AG20443 (cell line): ENCODE results near the gene SPINDOC.
A peak's percentile ranks its signal among the peaks of the same experiment; 100 is the strongest.
"Not testable (repeated sequence)": the region's sequence is repeated elsewhere in the genome, so short reads cannot be mapped to it uniquely, and the experiment has no call there.

Experiments
- DNase-seq: peaks from one replicate; pipeline ENCODE4 v3.0.0; 2012; ENCODE audit warnings: low spot score, mixed read lengths

SPINDOC gene

DNA sequence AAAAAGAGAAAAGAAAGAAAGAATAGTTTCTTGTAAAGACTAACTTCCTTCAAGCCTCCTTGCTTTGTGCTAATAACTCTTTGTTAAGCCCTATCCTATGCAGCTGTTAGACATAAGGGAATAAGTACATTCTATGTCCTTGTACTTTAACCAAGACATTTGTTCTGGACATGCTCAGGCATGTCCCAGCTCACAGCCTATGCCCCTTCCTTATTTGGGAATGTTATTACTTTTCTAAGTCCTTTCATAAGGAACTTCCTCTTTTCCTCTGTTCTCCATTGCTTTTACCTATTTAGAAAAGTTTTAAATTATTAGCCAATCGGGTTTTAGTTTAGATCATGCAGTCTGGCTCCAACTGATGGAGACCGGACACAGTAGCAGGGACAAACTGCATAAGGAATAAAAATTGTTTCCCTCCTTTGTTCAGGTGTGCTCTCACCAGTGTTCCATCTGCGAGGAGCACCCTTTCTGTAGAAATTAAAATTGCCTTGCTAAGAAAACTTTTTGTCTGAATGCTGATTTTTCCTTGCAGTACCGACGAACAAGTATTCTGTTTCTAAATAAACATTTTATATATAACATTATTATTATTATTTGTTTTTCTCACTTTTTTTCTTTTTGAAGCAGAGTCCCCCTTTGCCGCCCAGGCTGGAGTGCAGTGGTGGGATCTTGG is 21.6 kb upstream of the SPINDOC start:
- DNase-seq = no peak

DNA sequence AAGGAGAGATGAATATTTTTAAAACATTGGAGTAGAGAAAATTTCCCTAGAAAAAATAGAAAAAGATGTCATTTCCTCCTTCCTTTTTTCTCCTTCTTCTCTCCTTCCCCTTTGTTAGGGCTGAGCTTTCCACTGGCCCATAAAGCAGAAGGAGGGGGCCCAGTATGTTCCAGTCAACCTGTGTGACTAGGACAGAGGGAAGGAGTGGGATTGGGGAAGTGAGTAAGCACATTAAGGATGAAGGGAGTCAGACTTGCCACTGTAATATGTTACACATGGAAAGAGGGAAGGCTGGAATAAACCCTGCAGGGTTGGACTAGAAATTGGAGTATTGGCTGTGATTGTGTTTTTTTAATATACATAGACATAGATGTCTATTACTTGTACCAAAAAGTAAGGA is 20.1 kb upstream of the SPINDOC start:
- no peak for DNase-seq

DNA sequence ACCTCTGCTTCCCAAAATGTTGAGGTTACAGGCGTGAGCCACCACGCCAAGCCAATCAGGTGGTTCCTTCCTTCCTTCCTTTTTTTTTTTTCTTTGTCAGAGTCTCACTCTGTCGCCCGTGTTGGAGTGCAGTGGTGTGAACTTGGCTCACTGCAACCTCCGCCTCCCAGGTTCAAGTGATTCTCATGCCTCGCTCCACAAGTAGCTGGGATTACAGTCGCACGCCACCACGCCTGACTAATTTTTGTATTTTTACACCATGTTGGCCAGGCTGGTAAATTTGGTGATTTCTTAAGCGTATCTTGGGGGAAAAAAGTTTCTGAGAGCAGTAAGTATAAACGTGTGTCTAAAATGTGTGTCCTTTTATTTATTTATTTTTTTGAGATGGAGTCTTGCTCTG is 18.2 kb upstream of the SPINDOC start:
- DNase-seq = no peak

DNA sequence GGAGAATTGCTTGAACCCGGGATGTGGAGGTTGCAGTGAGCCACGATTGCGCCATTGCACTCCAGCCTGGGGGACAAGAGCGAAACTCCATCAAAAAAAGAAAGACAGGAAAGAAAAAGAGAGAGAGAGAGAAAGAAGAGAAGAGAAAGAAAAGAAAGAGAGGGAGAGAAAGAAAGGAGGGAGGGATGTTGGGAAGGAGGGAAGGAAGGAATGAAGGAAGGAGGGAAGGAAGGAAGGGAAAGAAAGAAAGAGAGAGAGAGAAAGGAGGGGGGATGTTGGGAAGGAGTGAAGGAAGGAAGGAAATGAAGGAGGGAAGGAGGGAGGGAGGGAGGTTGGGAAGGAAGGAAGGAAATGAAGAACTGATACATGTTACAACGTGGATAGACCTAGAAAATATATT is 12.3 kb upstream of the SPINDOC start:
- DNase-seq = no peak

DNA sequence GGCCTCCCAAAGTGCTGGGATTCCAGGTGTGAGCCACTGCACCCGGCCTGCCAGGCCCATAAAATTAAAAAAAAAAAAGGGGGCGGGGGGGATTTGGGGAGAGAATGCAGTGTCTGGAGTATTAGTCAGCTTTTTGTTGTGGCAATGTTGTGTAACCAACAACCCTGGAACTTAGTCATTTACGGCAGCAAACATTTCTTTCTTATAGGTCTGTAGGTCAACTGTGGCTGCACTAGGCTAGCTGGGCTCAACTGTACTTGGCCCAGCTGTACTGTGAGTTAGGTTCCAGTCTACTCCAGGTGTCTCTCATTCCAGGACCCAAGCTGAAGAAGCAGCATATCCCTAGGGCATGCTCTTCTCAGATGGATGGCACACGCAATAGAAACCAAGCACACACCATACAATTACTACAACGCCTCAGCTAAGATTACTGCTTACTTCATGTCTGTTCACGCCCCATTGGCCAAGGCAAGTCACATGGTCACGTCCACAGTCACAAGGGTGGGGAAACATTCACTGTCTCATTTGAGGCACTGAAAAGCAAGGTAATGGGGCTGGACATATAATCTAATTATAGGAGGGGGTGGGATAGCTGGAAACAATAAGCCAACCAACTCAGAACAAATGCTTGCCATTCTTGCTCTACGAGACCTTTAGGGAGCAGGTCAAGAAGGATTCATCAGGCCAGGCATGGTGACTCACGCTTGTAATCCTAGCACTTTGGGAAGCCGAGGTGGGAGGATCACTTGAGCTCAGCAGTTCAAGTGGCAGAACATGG is 10.4 kb upstream of the SPINDOC start:
- peak; percentile 53 for DNase-seq

DNA sequence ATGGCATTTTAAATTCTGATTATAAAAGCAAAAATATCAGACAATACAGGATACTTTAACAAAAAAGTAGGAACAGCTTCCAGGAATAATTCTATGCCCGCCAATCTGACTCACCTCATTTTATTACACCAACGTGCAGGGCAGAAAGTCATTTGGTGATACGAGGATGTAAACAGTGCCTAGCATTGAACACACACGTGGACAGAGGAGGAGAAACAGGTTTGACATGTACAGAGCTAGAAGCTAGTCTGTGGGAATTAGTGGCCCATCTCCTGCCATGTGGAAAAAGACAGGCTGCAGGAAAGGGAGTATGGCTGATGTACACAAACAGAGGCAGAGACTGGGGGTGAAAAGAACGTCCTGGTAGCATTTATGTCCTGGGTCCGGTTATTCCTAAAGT is 9.0 kb upstream of the SPINDOC start:
- DNase-seq = no peak

DNA sequence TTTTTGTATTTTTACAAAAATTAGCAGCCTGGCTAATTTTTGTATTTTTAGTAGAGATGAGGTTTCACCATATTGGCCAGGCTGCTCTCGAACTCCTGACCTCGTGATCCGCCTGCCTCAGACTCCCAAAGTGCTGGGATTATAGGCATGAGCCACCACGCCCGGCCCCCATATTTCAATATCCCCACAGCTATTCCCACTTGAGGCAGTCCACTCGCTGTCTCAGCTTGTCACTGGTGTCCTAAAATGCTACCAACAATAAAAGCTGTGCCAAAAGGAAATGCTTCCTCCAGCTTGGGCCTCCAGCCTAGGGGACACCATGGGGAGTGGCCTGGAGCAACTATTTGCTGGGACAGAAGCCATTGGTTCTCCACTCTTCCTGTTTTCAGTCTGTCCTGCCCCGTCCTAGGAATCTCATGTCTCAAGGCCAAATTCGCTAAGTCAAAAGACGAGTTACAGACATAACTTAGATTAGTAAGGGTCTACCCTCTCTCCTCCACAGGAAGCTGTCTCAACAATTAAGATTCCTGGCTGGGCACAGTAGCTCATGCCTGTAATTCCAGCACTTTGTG is 7.3 kb upstream of the SPINDOC start:
- DNase-seq = peak; percentile 45

DNA sequence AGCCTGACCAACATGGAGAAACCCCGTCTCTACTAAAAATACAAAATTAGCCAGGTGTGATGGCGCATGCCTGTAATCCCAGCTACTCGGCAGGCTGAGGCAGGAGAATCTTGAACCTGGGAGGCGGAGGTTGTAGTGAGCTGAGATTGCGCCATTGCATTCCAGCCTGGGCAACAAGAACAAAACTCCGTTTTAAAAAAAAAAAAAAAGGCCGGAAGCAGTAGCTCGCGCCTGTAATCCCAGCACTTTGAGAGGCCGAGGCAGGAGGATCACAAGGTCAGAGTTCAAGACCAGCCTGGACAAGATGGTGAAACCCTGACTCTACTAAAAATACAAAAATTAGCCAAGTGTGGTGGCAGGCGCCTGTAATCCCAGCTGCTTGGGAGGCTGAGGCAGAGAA is 2.9 kb upstream of the SPINDOC start:
- DNase-seq = not testable (repeated sequence)

DNA sequence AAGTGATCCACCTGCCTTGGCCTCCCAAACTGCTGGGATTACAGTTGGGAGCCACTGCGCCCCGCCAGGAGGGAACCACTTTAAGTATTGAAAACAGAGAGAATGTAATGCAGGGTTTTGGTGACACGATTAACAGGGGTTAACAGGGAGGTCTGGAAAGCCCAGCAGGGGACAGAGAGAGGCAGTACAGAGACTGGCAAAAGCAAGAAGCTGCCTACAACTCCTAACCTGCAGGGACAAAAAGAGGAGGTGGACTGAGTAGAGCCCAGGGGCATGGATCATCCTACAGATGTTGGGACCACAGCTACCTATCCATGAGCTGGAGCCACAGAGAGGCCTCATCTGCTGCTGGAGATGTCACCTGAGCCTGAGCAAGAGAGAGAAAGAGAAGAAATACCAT is 1.7 kb upstream of the SPINDOC start:
- DNase-seq = no peak

DNA sequence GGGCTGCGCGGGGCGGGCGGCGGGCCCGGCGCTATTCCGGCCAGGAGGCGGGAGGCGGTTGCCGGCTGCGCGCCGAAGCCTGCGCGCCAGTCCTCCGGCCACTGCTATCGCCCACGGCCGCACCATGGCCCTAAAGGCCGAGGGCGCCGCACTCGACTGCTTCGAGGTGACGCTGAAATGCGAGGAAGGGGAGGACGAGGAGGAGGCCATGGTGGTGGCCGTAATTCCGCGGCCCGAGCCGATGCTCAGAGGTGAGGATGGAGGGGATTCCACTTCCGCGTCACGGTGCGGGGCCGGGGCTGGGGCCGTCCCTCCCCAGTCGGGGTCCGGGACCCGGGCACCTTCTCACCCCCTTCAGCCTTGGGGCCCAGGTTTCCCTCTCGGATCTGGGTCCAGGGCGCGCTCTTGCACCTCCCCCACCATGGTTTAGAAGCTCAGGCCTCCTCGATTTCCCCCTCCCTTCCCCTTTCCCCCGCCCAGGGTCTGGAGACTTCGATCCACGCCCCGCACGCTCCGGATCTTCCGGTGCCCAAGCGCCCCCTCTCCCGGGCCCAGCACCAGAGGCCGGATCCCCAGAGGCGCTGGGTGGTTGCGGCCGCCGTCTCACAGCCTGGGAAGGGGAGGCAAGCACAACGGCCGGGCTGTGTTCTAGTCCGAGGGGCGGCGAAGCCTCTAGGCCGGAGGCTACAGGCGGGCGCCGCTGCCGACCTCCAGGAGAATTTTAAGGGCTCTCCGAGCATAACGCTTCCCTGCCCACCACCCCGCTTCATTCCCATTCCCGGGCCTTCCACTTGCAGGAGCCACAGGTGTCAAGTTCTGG is 517 bp downstream of the SPINDOC start:
- peak; percentile 59 for DNase-seq

DNA sequence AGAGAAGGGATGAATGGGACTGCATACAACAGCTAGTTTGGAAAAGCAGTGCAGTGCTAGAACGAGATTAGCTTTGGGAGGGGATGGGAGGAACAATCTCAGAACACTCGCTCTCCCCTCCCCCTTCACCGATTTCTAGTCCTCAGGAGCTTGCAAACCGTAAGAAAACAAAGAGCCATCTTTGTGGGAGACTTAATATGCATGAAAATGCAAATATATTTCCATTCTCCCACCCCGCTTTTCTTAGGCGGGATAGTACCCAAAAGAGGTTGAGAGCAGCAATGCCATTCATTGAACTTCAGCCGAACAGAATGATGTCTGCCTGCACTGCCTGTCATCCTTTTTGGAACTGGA is 1.1 kb downstream of the SPINDOC start:
- DNase-seq = no peak

DNA sequence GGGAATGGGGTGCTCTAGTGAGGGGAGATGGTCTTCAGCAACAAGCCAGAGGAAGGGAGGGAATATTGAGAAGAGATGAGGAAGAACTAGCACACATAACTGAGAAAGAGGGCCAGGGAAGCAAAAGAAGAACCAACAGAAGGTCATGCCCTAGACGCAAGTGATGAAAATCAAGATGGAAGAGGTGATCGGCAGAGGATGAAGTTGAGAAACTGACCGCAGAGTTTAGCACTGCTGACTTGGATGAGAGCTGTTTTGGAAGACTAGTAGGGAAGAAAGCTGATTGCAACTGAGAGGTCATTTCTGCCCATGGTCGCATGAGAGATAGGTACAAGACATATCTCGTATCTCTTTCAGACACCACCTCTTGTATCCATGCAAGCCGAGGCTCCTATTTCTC is 2.9 kb downstream of the SPINDOC start:
- DNase-seq = no peak

DNA sequence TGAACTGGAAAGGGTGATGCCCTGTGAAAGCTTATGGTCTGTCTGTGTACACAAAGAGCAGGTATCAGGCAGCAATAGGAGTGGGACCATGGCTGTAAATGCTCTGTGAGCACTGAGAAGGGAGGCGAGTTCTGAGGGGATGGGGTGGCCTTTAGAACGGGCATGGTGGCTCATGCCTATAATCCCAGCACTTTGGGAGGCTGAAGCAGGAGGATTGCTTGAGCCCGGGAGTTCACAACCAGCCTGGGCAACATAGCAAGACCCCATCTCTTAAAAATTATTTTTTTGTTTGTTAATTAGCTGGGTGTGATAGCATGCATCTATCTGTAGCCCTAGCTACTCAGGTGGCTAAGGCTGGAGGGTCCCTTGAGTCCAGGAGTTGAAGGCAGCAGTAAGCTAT is 3.5 kb downstream of the SPINDOC start:
- DNase-seq = no peak

DNA sequence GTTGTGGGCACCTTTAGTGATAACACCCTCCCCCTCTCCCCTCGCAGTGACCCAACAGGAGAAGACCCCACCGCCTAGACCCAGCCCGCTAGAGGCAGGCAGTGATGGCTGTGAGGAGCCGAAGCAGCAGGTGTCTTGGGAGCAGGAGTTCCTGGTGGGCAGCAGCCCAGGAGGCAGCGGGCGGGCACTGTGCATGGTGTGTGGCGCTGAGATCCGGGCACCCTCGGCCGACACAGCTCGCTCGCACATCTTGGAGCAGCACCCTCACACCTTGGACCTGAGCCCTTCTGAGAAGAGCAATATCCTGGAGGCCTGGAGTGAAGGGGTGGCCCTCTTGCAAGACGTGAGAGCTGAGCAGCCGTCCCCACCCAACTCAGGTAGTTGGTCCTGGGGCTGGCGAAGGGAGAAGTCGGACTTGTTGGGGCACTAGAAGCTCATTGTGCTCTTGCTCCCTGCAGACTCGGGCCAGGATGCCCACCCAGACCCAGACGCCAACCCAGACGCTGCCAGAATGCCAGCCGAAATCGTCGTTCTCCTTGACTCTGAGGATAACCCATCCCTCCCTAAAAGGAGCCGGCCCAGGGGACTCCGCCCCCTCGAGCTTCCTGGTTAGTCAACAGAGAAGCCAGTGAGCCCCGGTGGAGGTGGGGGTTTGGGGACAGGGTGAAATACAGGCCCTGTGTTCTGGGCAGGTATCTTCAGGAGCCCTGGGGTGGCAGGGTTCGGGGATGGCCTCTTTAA is 4.7 kb downstream of the SPINDOC start:
- DNase-seq = no peak

DNA sequence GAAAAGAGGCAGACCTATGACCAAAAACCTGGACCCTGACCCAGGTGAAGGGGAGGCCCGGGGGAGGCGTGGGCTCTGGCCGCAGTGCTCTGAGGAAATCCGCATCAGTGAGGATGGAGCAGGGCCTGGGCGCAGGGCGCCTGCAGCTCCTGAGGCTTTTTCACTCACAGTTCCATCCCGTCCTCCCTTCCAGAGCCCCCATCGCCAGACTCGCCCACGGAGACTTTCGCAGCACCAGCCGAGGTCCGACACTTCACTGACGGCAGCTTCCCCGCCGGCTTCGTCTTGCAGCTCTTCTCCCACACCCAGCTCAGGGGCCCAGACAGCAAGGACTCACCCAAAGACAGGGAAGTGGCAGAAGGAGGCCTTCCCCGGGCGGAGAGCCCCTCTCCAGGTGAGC is 5.4 kb downstream of the SPINDOC start:
- DNase-seq = no peak

DNA sequence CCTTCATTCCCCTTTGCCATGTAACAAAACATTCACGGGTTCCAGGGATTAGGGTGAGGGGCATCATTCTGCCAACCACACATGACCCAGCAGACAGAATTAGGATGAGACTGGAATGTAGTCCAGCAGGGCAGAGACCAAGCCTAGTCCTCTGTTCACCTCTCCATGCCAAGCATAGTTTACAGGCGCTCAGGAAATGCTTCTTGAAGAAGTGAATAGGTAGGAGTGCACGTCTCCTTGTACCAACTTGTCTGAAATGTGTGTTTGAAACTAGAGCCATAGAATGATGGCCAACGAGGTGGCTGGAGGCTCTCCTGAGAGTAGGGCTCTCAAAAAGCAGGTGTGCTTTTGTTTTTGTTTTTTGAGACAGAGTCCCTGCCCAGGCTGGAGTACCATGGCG is 8.2 kb downstream of the SPINDOC start:
- DNase-seq = no peak

DNA sequence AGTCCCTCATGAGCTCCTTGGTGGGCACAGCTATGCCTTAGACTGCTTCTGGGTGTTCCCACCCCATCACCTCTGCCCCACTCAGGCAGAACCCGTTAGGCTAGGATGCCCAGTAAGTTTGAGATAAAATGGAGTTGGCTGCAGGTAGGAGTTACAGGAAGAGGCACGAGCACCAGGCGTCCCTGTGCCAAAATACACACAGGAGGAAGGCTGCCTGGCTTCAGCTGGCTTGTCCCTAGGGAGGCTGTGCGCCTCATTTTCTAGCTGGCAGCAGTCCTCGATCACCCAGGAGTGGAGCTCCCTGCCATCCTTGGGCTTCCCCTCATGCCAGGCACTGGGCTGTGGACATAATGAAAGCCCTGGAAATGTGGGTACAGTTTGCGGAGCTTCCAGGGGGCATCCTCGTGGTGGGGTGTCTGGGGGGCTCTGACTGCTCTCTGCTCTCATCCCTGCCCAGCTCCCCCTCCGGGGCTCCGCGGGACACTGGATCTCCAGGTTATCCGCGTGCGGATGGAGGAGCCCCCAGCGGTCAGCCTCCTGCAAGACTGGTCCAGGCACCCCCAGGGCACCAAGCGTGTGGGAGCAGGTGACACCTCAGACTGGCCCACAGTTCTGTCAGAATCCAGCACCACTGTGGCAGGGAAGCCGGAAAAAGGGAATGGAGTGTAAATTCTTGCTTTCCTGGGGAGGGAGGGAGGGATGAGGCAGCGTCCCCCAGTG is 13.4 kb downstream of the SPINDOC start:
- no peak for DNase-seq

DNA sequence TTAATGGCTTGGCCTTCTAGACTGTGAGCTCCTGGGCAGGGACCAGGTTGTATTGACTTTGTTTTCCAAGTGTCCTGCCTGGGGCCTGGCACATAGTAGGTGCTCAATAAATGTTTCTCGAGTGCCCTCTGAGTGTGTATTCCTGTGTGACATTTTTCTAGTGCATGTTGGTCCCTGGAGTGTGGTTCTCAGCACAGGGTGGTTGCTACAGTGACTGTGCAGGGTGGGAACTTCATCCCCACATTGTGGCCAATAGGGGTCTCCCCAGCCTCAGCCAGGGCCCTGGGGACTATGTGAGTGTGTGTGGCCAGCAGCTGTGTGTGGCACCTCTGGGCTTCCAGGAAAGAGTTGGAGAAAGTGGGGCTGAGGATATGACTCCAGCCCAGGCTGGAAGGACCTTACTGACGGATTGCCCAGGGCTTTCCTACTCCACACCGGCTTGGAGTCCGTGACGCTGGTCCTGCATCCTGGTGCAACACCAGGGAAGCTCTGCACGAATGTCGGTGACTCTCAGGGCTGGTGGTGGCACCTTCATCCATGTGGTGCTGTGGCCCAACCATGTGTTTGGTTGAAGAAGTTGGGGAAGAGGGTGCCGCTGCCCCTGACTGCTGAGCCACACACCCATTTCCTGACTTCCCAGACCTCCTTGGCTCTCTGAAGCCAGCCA is 16.7 kb downstream of the SPINDOC start:
- DNase-seq = peak; percentile 25

DNA sequence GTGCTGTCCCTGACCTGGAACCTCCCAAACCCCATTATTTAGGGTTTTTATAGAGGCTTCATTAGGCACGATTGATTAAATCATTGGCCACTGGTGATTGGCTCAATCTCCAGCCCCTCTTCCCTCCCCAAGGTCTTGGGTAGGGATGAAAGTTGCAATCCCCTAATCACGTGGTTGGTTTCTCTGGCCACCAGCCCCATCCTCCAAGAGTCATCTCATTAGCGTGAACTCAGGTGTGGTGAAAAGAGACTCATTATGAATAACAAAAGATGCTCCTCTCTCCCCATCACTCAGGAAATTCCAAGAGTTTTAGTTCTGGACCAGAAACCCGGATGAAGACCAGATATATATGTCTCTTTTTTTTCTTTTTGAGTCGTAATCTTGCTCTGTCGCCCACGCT is 18.1 kb downstream of the SPINDOC start:
- no peak for DNase-seq

DNA sequence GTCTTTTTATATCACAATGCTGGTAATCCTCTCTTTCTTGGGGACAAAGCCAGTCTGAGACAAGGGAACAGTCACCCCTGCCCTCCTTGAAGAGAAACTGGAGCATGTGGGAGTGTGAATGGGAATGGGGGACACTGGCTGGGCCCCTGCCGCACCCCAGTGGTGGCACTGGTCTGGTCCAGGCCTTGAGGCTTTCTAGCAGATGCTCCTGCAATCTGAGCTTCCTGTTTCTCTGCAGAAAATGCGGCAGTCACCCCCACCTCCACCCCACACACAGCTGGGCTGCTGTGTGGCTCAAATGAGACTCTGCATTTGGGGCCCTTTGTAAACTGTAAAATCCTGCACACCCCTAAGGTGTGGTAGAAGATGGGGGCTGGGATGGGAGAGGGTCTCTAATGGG is 19.1 kb downstream of the SPINDOC start:
- no peak for DNase-seq

DNA sequence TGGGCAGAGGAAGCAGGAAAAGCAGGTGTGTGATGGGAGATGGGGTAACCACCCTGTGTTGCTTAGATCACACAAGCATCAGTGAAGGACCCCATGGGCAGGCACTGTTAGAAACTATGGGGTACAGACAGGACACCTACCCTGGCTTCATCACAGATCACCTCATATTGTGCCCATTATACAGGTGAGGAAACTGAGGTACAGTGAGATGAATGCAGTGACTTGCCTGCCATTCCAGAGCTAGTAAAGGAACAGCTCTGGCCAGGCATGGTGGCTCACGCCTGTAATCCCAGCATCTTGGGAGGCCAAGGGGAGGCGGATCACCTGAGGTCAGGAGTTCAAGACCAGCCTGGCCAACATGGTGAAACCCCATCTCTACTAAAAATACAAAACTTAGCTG is 19.8 kb downstream of the SPINDOC start:
- no peak for DNase-seq
